Gastroesophageal sphincter (tissue), 3 donors: ENCODE measurements around the gene PIAS3.

ENCODE experiments used
- EP300 ChIP-seq: sonication (generic); formaldehyde crosslinking; IDR thresholded peaks from one replicate; pipeline ENCODE4 v1.6.1; 2017; ENCODE audit warnings: antibody characterized with exemption, mild to moderate bottlenecking
- POLR2A ChIP-seq, 2 donors: fragments of 450-650 bp; IDR thresholded peaks; one replicate each; pipeline ENCODE4 v1.6.1; 2017; ENCODE audit warnings: antibody characterized with exemption in 2 of 2, mild to moderate bottlenecking in 2 of 2, moderate library complexity in 1 of 2
- POLR2AphosphoS5 ChIP-seq: sonication (generic); formaldehyde crosslinking; IDR thresholded peaks from one replicate; pipeline ENCODE4 v1.6.1; 2017; ENCODE audit warnings: antibody characterized with exemption
- TF ChIP-seq, protein P1 (sequence below), 4 experiments: fragments of 200-600 bp in 2 of 4; fragments of 450-650 bp in 2 of 4; sonication (generic) in 1 of 4; IDR thresholded peaks; one replicate each; pipeline ENCODE4 v1.5.1; 2017 to 2019; ENCODE audit warnings: antibody characterized with exemption in 4 of 4, mild to moderate bottlenecking in 2 of 4, moderate library complexity in 2 of 4

DNA sequence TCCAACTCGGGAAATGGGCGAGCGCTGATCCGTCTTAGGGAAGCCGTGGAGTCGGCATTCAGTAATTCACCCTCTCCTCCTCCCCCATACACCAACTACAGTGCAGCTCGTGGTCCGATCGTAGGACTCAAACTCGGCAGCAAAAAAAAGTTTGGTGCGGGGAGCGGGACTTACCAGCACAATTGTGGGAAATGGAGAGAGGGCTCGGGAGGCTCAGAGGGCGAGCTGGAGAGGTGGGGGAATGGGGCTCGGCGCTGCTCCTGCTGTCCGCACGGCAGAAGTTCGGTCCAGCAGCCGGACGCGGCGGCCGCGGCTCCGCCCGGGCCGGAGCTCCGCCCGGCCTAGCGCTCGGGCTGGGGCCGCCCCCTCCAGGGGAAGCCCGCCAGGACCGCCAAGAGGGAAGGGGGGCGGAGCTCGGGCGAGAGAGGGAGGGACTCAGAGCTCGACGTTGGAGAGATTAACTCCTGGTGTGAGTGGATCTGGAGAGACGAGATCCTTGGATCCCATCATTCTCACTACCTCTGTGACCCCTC lies 676 bp upstream of the PIAS3 start:
- TF ChIP-seq, protein P1, sequence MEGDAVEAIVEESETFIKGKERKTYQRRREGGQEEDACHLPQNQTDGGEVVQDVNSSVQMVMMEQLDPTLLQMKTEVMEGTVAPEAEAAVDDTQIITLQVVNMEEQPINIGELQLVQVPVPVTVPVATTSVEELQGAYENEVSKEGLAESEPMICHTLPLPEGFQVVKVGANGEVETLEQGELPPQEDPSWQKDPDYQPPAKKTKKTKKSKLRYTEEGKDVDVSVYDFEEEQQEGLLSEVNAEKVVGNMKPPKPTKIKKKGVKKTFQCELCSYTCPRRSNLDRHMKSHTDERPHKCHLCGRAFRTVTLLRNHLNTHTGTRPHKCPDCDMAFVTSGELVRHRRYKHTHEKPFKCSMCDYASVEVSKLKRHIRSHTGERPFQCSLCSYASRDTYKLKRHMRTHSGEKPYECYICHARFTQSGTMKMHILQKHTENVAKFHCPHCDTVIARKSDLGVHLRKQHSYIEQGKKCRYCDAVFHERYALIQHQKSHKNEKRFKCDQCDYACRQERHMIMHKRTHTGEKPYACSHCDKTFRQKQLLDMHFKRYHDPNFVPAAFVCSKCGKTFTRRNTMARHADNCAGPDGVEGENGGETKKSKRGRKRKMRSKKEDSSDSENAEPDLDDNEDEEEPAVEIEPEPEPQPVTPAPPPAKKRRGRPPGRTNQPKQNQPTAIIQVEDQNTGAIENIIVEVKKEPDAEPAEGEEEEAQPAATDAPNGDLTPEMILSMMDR (IDR thresholded peaks at IDR 0.05): peak in 2 of 4 experiments; percentile 22 to 43
- TF ChIP-seq POLR2A (IDR thresholded peaks at IDR 0.05) (peak; percentile 77 to 85), EP300 (no peak), POLR2AphosphoS5 (peak; percentile 58)
